ENCODE measurements around the gene PPP1R16B. TPM values are rescaled to one million over a fixed set of nuclear protein-coding genes. Genes with fewer than 3 reads are reported as not detected.
"Not testable (repeated sequence)": the region's sequence is repeated elsewhere in the genome, so short reads cannot be mapped to it uniquely, and the experiment has no call there.

PPP1R16B gene
- total RNA-seq, 2 experiments from 2014 or later = 78.8 to 84.0 TPM

DNA sequence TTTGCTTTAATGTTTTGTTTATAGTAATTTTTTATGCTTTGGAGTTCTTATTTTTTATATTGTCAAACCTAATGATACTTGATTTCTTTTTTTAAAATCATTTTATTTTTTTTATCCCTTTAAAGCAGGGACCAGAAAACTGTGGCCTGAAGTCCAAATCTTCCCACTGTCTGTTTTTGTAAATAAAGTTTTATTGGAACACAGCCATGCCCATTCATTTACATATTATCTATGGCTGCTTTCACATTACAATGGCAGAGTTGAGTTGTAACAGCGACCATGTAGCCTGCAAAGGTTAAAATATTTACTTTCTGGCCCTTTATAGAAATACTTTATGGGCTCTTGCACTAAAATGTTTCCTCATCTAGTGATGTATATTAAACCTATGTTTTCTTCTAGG lies 42.3 kb downstream of the PPP1R16B start:
- H3K36me3 Mint-ChIP-seq (ENCODE audit: low read depth) = peaks cover 61% of the 10 kb centered on the region
- no peak overlapping the region for H3K4me3 Mint-ChIP-seq
- no peaks in the 10 kb centered on the region for H3K27me3 Mint-ChIP-seq
- H3K27ac Mint-ChIP-seq = no peak overlapping the region
- peaks cover 74% of the 10 kb centered on the region for H3K4me1 Mint-ChIP-seq
- ATAC-seq = no peak
- POLR2A ChIA-PET = no interaction called here
- intact Hi-C loops (cut with DNase I, micrococcal nuclease) = no loop called here
- CTCF ChIA-PET = no interaction called here
- H3K9me3 Mint-ChIP-seq (ENCODE audit: low read depth) = peaks cover 3% of the 10 kb centered on the region
- DNase-seq = no peak

DNA sequence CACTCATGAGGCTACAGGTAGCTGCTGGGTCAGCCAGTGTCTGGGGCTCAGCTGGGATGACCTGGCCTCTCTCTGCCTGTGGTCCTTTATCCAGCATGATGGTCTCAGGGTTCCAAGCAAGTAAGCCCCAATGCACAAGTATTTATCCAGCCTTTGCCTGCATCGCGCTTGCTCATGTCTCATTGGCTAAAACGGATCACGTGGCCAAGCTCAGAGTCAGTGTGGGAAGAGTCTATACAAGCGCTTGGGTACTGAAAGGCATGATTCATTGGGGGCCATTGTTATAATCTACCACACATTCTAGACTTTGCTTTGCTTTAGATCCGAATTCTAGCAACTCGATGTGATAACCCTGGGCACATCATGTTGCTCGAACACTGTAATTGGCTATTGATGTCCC lies 48.3 kb downstream of the PPP1R16B start:
- Mint-ChIP-seq H3K4me3 (no peak overlapping the region), H3K27ac (no peak overlapping the region), H3K9me3 (ENCODE audit: low read depth) (peaks cover 3% of the 10 kb centered on the region), H3K36me3 (ENCODE audit: low read depth) (peaks cover 55% of the 10 kb centered on the region), H3K4me1 (peaks cover 73% of the 10 kb centered on the region), H3K27me3 (no peaks in the 10 kb centered on the region)
- POLR2A ChIA-PET = interaction anchor here (0.6 kb wide), 1 partner anchor 19 kb away, joined by 3 read pairs; no protein-coding TSS in a partner anchor
- CTCF ChIA-PET = interaction anchor here (0.6 to 0.9 kb wide), 3 partner anchors 9 to 47 kb away, joined by 3 read pairs; no protein-coding TSS in a partner anchor
- DNase-seq (no peak), ATAC-seq (peak; percentile 51)
- intact Hi-C loops (cut with DNase I, micrococcal nuclease) = no loop called here

DNA sequence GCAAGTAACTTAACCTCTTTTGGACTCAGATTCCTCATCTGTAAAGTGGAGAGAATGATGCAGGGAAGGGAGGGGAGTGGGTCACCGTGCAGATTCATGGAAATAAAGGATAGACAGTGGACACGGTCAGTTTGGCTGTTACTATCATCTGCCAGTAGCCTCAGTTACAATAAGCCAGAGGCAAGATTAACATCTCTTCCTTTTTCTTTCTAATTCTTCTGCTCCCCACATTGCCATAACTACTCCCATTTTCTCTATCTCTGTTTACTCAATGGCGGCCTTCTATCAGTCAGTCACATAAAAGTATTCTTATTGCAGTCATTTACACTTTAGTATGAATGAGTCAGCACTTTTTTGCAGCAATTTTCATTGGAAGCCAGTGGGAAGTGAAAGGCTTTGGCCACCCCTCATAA lies 49.2 kb downstream of the PPP1R16B start:
- peaks cover 49% of the 10 kb centered on the region for H3K36me3 Mint-ChIP-seq (ENCODE audit: low read depth)
- H3K27ac Mint-ChIP-seq = no peak overlapping the region

DNA sequence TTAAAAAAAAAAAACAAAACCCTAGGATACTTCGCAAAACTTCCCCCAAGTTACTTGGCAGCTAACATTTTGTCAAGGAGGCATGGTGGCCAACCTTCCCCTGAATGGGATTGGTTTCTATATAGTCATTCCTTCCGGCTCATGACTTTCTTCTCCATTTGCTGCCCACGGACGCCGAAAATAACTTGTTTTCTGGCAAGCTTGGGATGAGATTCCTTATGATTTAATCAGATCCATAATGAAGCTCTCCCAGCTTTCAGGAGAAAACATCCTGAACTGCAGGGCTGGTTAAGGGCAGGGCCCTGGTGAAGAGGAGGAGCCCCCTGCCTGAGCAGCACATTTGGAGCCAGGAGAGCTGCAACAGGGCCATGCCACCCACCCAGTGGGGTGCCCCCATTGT lies 49.9 kb downstream of the PPP1R16B start:
- no peak for ATAC-seq
- DNase-seq = no peak
- intact Hi-C loops (cut with DNase I, micrococcal nuclease) = no loop called here
- Mint-ChIP-seq H3K4me3 (no peak overlapping the region), H3K27me3 (no peaks in the 10 kb centered on the region), H3K4me1 (peaks cover 72% of the 10 kb centered on the region), H3K9me3 (ENCODE audit: low read depth) (peaks cover 3% of the 10 kb centered on the region), H3K27ac (no peak overlapping the region), H3K36me3 (ENCODE audit: low read depth) (peaks cover 45% of the 10 kb centered on the region)
- ChIA-PET POLR2A (interaction anchor here (1.0 kb wide), 1 partner anchor 107 kb away, joined by 3 read pairs; the partner anchor contains the start of gene DHX35), CTCF (interaction anchor here (1.0 kb wide), 1 partner anchor 12 kb away, joined by 3 read pairs; no protein-coding TSS in a partner anchor)

More for the DNA sequence above, 49.2 kb downstream of the PPP1R16B start:
- ATAC-seq (no peak), DNase-seq (no peak)
- Mint-ChIP-seq H3K4me1 (peaks cover 73% of the 10 kb centered on the region), H3K27me3 (no peaks in the 10 kb centered on the region), H3K9me3 (ENCODE audit: low read depth) (peaks cover 3% of the 10 kb centered on the region), H3K4me3 (no peak overlapping the region)
- CTCF ChIA-PET = no interaction called here
- intact Hi-C loops (cut with DNase I, micrococcal nuclease) = no loop called here
- POLR2A ChIA-PET = interaction anchor here (1.0 kb wide), 1 partner anchor 108 kb away, joined by 3 read pairs; the partner anchor contains the start of gene DHX35

- intact Hi-C loops (cut with DNase I, micrococcal nuclease) = loop anchor here in 1 of 2 experiments (2.0 kb wide), 1 partner anchor 16 kb away; no protein-coding TSS in a partner anchor
- Mint-ChIP-seq H3K4me1 (peaks cover 79% of the 10 kb centered on the region), H3K36me3 (ENCODE audit: low read depth) (peaks cover 41% of the 10 kb centered on the region), H3K4me3 (no peak overlapping the region), H3K9me3 (ENCODE audit: low read depth) (peaks cover 3% of the 10 kb centered on the region), H3K27me3 (no peaks in the 10 kb centered on the region), H3K27ac (peak overlapping the region; percentile 64)
- DNase-seq = no peak
- no peak for ATAC-seq
- POLR2A ChIA-PET = no interaction called here
- CTCF ChIA-PET = interaction anchor here (1.0 to 3.0 kb wide), 2 partner anchors 13 kb away, joined by 3 to 11 read pairs; no protein-coding TSS in a partner anchor
These were observed 51.1 kb downstream of the PPP1R16B start for GRCh38 chr20:38856570-38856969.

DNA sequence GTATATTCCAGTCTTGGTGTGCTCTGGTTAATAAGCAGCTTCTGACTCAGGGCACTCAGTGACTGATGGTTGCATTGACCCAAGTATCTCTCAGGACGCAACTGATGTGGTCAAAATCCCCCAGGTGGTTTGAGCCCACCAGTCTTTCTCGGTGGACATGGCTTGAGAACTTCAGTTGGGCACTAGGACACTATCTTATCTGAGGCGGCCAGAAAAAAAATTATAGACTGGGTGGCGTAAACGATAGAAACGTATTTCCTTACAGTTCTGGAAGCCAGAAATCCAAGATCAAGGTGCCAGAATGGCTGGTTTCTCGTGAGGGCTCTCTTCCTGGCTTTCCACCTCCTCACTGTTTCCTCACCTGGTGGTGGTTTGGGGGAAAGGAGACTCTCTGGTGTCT lies 52.2 kb downstream of the PPP1R16B start:
- Mint-ChIP-seq H3K9me3 (ENCODE audit: low read depth) (peaks cover 3% of the 10 kb centered on the region), H3K27ac (peak overlapping the region; percentile 64), H3K4me3 (no peak overlapping the region), H3K27me3 (no peaks in the 10 kb centered on the region), H3K36me3 (ENCODE audit: low read depth) (peaks cover 31% of the 10 kb centered on the region), H3K4me1 (peaks cover 83% of the 10 kb centered on the region)
- ChIA-PET CTCF (interaction anchor here (0.5 to 3.0 kb wide), 7 partner anchors 8 to 1488 kb away, joined by 3 to 13 read pairs (median 4); no protein-coding TSS in a partner anchor), POLR2A (interaction anchor here (0.6 to 1.1 kb wide), 2 partner anchors 15 to 103 kb away, joined by 3 read pairs; no protein-coding TSS in a partner anchor)
- DNase-seq (no peak), ATAC-seq (no peak)
- intact Hi-C loops (cut with DNase I, micrococcal nuclease) = loop anchor here in 1 of 2 experiments (2.0 kb wide), 1 partner anchor 15 kb away; no protein-coding TSS in a partner anchor

GRCh38 chr20:38859070-38859690 lies 53.7 kb downstream of the PPP1R16B start:
- peaks cover 3% of the 10 kb centered on the region for H3K9me3 Mint-ChIP-seq (ENCODE audit: low read depth)
- H3K4me3 Mint-ChIP-seq = no peak overlapping the region
- POLR2A ChIA-PET = interaction anchor here (1.1 kb wide), 1 partner anchor 14 kb away, joined by 3 read pairs; no protein-coding TSS in a partner anchor

DNA sequence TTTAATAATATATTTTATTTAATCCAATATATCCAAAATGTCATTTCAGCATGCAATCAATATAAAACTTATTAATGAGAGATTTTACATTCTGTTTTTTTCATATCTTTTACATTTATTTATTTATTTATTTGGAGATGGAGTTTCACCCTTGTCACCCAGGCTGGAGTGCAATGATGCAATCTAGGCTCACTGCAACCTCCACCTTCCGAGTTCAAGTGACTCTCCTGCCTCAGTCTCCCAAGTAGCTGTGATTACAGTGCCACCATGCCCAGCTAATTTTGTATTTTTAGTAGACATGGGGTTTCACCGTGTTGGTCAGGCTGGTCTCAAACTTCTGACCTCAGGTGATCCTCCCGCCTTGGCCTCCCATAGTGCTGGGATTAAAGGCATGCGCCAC lies 54.4 kb downstream of the PPP1R16B start:
- Mint-ChIP-seq H3K36me3 (ENCODE audit: low read depth) (peaks cover 16% of the 10 kb centered on the region), H3K4me1 (peaks cover 79% of the 10 kb centered on the region)
- DNase-seq; H3K4me3 Mint-ChIP-seq; POLR2A ChIA-PET; intact Hi-C loops (cut with DNase I, micrococcal nuclease); H3K9me3 Mint-ChIP-seq (ENCODE audit: low read depth); H3K27ac Mint-ChIP-seq; ATAC-seq; H3K27me3 Mint-ChIP-seq: not testable (repeated sequence)
- CTCF ChIA-PET = interaction anchor here (0.7 to 3.2 kb wide), 7 partner anchors 10 to 35 kb away, joined by 3 to 12 read pairs (median 9); no protein-coding TSS in a partner anchor

More at GRCh38 chr20:38859070-38859690, 53.7 kb downstream of the PPP1R16B start:
- CTCF ChIA-PET = interaction anchor here (0.6 to 3.0 kb wide), 7 partner anchors 9 to 82 kb away, joined by 3 to 13 read pairs (median 8); partner anchors contain the start of gene PPP1R16B
- Mint-ChIP-seq H3K36me3 (ENCODE audit: low read depth) (peaks cover 20% of the 10 kb centered on the region), H3K4me1 (peaks cover 83% of the 10 kb centered on the region), H3K27ac (peak overlapping the region; percentile 34), H3K27me3 (no peaks in the 10 kb centered on the region)
- intact Hi-C loops (cut with DNase I, micrococcal nuclease) = no loop called here
- ATAC-seq = peak; percentile 53
- DNase-seq = peak; percentile 60

- Mint-ChIP-seq H3K27me3 (no peaks in the 10 kb centered on the region), H3K36me3 (ENCODE audit: low read depth) (peaks cover 11% of the 10 kb centered on the region), H3K4me1 (peaks cover 69% of the 10 kb centered on the region), H3K9me3 (ENCODE audit: low read depth) (no peaks in the 10 kb centered on the region), H3K27ac (peak overlapping the region; percentile 61), H3K4me3 (no peak overlapping the region)
- no peak for DNase-seq
- intact Hi-C loops (cut with DNase I, micrococcal nuclease) = no loop called here
- ChIA-PET POLR2A (no interaction called here), CTCF (interaction anchor here (0.9 to 3.2 kb wide), 6 partner anchors 11 to 58 kb away, joined by 3 to 12 read pairs (median 4); no protein-coding TSS in a partner anchor)
- ATAC-seq = no peak
These were observed 55.5 kb downstream of the PPP1R16B start for GRCh38 chr20:38861071-38861401.

GRCh38 chr20:38862226-38862625 lies 56.7 kb downstream of the PPP1R16B start:
- H3K4me1 Mint-ChIP-seq = peaks cover 62% of the 10 kb centered on the region
- POLR2A ChIA-PET = interaction anchor here (0.7 kb wide), 1 partner anchor 11 kb away, joined by 4 read pairs; no protein-coding TSS in a partner anchor
- H3K27ac Mint-ChIP-seq = peak overlapping the region; percentile 77
- CTCF ChIA-PET = interaction anchor here (0.7 to 3.2 kb wide), 6 partner anchors 9 to 647 kb away, joined by 3 to 12 read pairs (median 3); no protein-coding TSS in a partner anchor
- no peak overlapping the region for H3K4me3 Mint-ChIP-seq
- ATAC-seq = no peak
- no peaks in the 10 kb centered on the region for H3K27me3 Mint-ChIP-seq
- H3K36me3 Mint-ChIP-seq (ENCODE audit: low read depth) = peaks cover 8% of the 10 kb centered on the region
- DNase-seq = no peak
- no peaks in the 10 kb centered on the region for H3K9me3 Mint-ChIP-seq (ENCODE audit: low read depth)
- intact Hi-C loops (cut with DNase I, micrococcal nuclease) = no loop called here

GRCh38 chr20:38863024-38863851 lies 57.7 kb downstream of the PPP1R16B start:
- Mint-ChIP-seq H3K4me1 (peaks cover 56% of the 10 kb centered on the region), H3K9me3 (ENCODE audit: low read depth) (no peaks in the 10 kb centered on the region), H3K27me3 (no peaks in the 10 kb centered on the region), H3K4me3 (peak overlapping the region; percentile 3), H3K27ac (peak overlapping the region; percentile 77), H3K36me3 (ENCODE audit: low read depth) (peaks cover 11% of the 10 kb centered on the region)
- ATAC-seq (peak; percentile 91), DNase-seq (peak; percentile 79)
- POLR2A ChIA-PET = interaction anchor here (0.7 kb wide), 1 partner anchor 10 kb away, joined by 4 read pairs; no protein-coding TSS in a partner anchor
- intact Hi-C loops (cut with DNase I, micrococcal nuclease) = loop anchor here (1.0 kb wide), 1 partner anchor 10 kb away; no protein-coding TSS in a partner anchor
- CTCF ChIA-PET = interaction anchor here (0.7 to 3.2 kb wide), 4 partner anchors 10 to 56 kb away, joined by 3 to 12 read pairs (median 4); no protein-coding TSS in a partner anchor
